Common myeloid progenitor, CD34-positive (primary cell): ENCODE data around the gene TUBGCP2.

Source experiments
- CTCF ChIA-PET: fragments of 350-600 bp; sonication (Branson Sonifier 250); formaldehyde crosslinking; loops from one replicate; lab custom pipeline; 2021; ENCODE audit warnings: antibody characterized with exemption; lab: Charles Lee
- POLR2A ChIA-PET: fragments of 350-600 bp; sonication (Branson Sonifier 250); formaldehyde crosslinking; loops from one replicate; lab custom pipeline; 2021; ENCODE audit warnings: antibody characterized with exemption; lab: Charles Lee
- DNase-seq, 3 donors: peaks; one replicate each; pipeline versions ENCODE4 v3.0.0 to v3.0.0-alpha.2; 2013
- H3K27ac ChIP-seq, 2 experiments: 1 replicate in 1 of 2; 2 replicates in 1 of 2; pipeline ENCODE4 v1.7.0; 2013; ENCODE audit warnings: inconsistent platforms in 2 of 2, low read length in 2 of 2, mild to moderate bottlenecking in 2 of 2, low read depth in 1 of 2, moderate library complexity in 1 of 2; ENCODE audit not compliant: severe bottlenecking in 2 of 2, insufficient read depth in 1 of 2, poor library complexity in 1 of 2
- H3K27me3 ChIP-seq, 5 experiments: replicated peaks in 2 of 5; 1 replicate in 3 of 5; 2 replicates in 2 of 5; pipeline versions ENCODE4 v1.6.1 to v1.7.0; 2013; ENCODE audit warnings: low read length in 4 of 5, mild to moderate bottlenecking in 2 of 5, moderate library complexity in 2 of 5, inconsistent platforms in 1 of 5; ENCODE audit not compliant: insufficient read depth in 5 of 5, control insufficient read depth in 4 of 5
- H3K36me3 ChIP-seq, 4 experiments: 1 replicate in 2 of 4; 2 replicates in 2 of 4; pipeline versions ENCODE4 v1.6.1 to v1.7.0; 2013; ENCODE audit warnings: low read length in 3 of 4, control low read depth in 1 of 4, mild to moderate bottlenecking in 1 of 4; ENCODE audit not compliant: control insufficient read depth in 4 of 4, insufficient read depth in 4 of 4
- H3K4me1 ChIP-seq, 4 experiments: 1 replicate in 3 of 4; 2 replicates in 1 of 4; pipeline versions ENCODE4 v1.6.1 to v1.7.1; 2013; ENCODE audit warnings: low read length in 3 of 4, mild to moderate bottlenecking in 3 of 4, control low read depth in 1 of 4, inconsistent platforms in 1 of 4, moderate library complexity in 1 of 4; ENCODE audit not compliant: control insufficient read depth in 4 of 4, insufficient read depth in 4 of 4; ENCODE audit errors: control extremely low read depth in 1 of 4
- H3K4me3 ChIP-seq, 7 experiments: 1 replicate in 4 of 7; 2 replicates in 3 of 7; pipeline versions ENCODE4 v1.5.1 to v1.7.0; 2013; ENCODE audit warnings: mild to moderate bottlenecking in 7 of 7, low read length in 6 of 7, moderate library complexity in 6 of 7, inconsistent platforms in 2 of 7, low read depth in 2 of 7, control low read depth in 1 of 7; ENCODE audit not compliant: insufficient read depth in 4 of 7, control insufficient read depth in 1 of 7; ENCODE audit errors: extremely low read depth in 1 of 7
- H3K9me3 ChIP-seq, 5 experiments: 1 replicate in 4 of 5; 2 replicates in 1 of 5; pipeline versions ENCODE4 v1.6.1 to v1.7.1; 2013; ENCODE audit warnings: low read length in 4 of 5, mild to moderate bottlenecking in 2 of 5, inconsistent platforms in 1 of 5, low read depth in 1 of 5, moderate library complexity in 1 of 5; ENCODE audit not compliant: control insufficient read depth in 4 of 5, insufficient read depth in 2 of 5; ENCODE audit errors: control extremely low read depth in 1 of 5
- WGBS: methylation state at CpG from one replicate; pipeline ENCODE4 v1.1.5; 2013; ENCODE audit not compliant: insufficient coverage; 5-methylcytosine and 5-hydroxymethylcytosine counted together

TUBGCP2 gene

GRCh38 chr10:133287832-133288500 lies 20.7 kb downstream of the TUBGCP2 start:
- no peak overlapping the region for H3K27ac ChIP-seq
- WGBS: 96% methylated on average over 26 of the region's 46 CpGs
- no peak for DNase-seq
- H3K9me3 ChIP-seq: no peaks in the 10 kb centered on the region
- no peak overlapping the region for H3K4me3 ChIP-seq
- CTCF ChIA-PET: interaction anchor here (0.6 to 2.1 kb wide), 4 partner anchors 9 to 67 kb away, joined by 3 to 8 read pairs (median 3); no protein-coding TSS in a partner anchor
- POLR2A ChIA-PET: interaction anchor here (0.6 kb wide), 1 partner anchor 12 kb away, joined by 3 read pairs; no protein-coding TSS in a partner anchor
- no peaks in the 10 kb centered on the region for H3K27me3 ChIP-seq
- H3K36me3 ChIP-seq: peaks cover 5 to 83% (median 69%) of the 10 kb centered on the region in 4 experiments
- H3K4me1 ChIP-seq: peaks cover 0 to 3% (median 0%) of the 10 kb centered on the region in 4 experiments

GRCh38 chr10:133286366-133286765 lies 22.3 kb downstream of the TUBGCP2 start:
- POLR2A ChIA-PET: interaction anchor here (0.7 kb wide), 1 partner anchor 670 kb away, joined by 3 read pairs; no protein-coding TSS in a partner anchor
- Histone ChIP-seq H3K4me1 (peaks cover 0 to under 1% (median 0%) of the 10 kb centered on the region in 4 experiments), H3K4me3 (no peak overlapping the region), H3K27ac (no peak overlapping the region), H3K9me3 (no peaks in the 10 kb centered on the region), H3K27me3 (no peaks in the 10 kb centered on the region), H3K36me3 (peaks cover 5 to 92% (median 77%) of the 10 kb centered on the region in 4 experiments)
- no peak for DNase-seq
- CTCF ChIA-PET: interaction anchor here (0.9 kb wide), 1 partner anchor 29 kb away, joined by 3 read pairs; no protein-coding TSS in a partner anchor
- 90% methylated on average over 18 of the region's 18 CpGs for WGBS

DNA sequence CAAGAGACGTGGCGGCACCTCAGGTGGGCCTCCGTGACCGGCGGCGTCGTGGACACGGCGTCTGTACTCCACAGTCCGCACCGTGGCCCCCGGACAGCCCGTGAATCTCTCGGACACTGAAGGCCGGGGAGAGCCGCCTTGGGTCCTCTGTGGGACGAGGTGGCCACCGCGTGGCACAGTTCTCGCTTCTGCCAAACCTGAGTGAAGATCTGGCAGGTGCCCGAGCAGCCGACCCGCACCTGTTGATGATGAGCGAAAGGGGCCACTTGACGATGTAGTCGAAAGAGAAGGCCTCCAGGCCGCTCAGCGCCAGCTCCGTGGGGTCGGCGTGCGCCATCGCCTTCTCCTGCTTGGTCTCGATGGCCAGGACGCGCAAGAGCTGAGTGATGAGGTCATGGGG lies 23.5 kb downstream of the TUBGCP2 start:
- no peak for DNase-seq
- H3K4me3 ChIP-seq: no peak overlapping the region
- no peak overlapping the region for H3K27ac ChIP-seq
- H3K36me3 ChIP-seq: peaks cover 5 to 86% (median 75%) of the 10 kb centered on the region in 4 experiments
- peaks cover under 1 to 12% (median 10%) of the 10 kb centered on the region in 4 experiments for H3K4me1 ChIP-seq
- ChIA-PET CTCF (interaction anchor here (0.6 to 1.7 kb wide), 3 partner anchors 11 to 43 kb away, joined by 3 to 8 read pairs (median 3); no protein-coding TSS in a partner anchor), POLR2A (no interaction called here)
- no peaks in the 10 kb centered on the region for H3K27me3 ChIP-seq
- H3K9me3 ChIP-seq: no peaks in the 10 kb centered on the region
- 96% methylated on average over 36 of the region's 36 CpGs for WGBS

DNA sequence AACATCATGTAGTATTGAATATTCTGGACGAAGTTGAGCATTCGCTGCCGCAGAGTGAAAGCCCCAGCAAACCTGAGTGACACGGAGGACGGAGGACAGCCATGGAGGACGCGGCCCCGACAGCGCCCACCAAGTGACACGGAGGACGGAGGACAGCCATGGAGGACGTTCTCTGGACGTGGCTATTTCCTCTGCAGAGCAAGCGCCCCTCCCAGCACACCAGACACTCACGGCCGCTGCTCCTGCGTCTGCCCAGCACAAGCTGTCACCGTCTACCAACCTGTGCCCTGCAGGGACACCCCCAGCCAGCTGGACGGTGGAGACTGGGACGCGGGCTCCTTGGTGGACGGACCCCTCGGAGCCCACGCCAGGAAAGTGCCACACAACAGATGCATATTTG lies 24.7 kb downstream of the TUBGCP2 start:
- CTCF ChIA-PET: interaction anchor here (1.1 to 1.7 kb wide), 4 partner anchors 9 to 17 kb away, joined by 3 to 8 read pairs (median 4); no protein-coding TSS in a partner anchor
- Histone ChIP-seq H3K27me3 (no peaks in the 10 kb centered on the region), H3K27ac (no peak overlapping the region), H3K4me1 (peaks cover 6 to 24% (median 23%) of the 10 kb centered on the region in 4 experiments), H3K36me3 (peaks cover 3 to 76% (median 65%) of the 10 kb centered on the region in 4 experiments), H3K9me3 (no peaks in the 10 kb centered on the region), H3K4me3 (no peak overlapping the region)
- 96% methylated on average over 24 of the region's 24 CpGs for WGBS
- DNase-seq: no peak
- POLR2A ChIA-PET: no interaction called here

DNA sequence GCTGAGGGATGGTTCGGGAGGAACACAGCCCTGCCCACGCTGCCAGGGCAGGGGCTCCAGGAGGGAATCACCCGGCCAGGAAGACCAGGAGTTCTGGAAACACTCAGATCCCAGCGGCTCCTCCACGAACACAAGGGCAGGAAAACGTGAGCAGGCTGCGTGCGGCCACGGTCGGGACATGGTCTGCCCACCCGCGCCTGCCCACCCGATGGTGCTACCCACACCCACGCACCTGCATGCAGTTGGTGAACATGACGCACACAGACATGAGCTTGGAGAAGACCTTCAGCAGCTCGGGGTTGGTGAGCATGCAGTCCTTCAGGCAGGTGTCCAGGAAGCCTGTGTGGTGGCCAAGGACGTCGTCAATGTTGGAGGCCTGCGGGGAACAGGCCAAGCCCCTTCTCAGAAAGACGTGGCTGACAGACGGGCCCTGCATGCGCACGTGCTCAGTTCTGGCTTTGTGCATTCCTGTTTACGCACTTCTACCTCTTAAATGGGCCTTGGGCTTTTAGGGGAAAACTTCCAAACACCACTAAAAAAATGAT lies 25.8 kb downstream of the TUBGCP2 start:
- H3K4me3 ChIP-seq: no peak overlapping the region
- H3K27me3 ChIP-seq: no peaks in the 10 kb centered on the region
- H3K4me1 ChIP-seq: peaks cover 9 to 34% (median 33%) of the 10 kb centered on the region in 4 experiments
- no peak overlapping the region for H3K27ac ChIP-seq
- H3K9me3 ChIP-seq: no peaks in the 10 kb centered on the region
- WGBS: 96% methylated on average over 24 of the region's 24 CpGs
- ChIA-PET CTCF (interaction anchor here (1.4 to 6.0 kb wide), 2 partner anchors 10 to 24 kb away, joined by 4 to 46 read pairs; no protein-coding TSS in a partner anchor), POLR2A (no interaction called here)
- DNase-seq: no peak
- H3K36me3 ChIP-seq: peaks cover 3 to 68% (median 58%) of the 10 kb centered on the region in 4 experiments

GRCh38 chr10:133281628-133282372 lies 26.9 kb downstream of the TUBGCP2 start:
- CTCF ChIA-PET: interaction anchor here (0.8 to 6.0 kb wide), 9 partner anchors 8 to 47 kb away, joined by 3 to 46 read pairs (median 4); no protein-coding TSS in a partner anchor
- Histone ChIP-seq H3K9me3 (no peaks in the 10 kb centered on the region), H3K4me3 (no peak overlapping the region), H3K27me3 (no peaks in the 10 kb centered on the region), H3K36me3 (peaks cover under 1 to 65% (median 52%) of the 10 kb centered on the region in 4 experiments), H3K4me1 (peaks cover 11 to 46% (median 44%) of the 10 kb centered on the region in 4 experiments), H3K27ac (no peak overlapping the region)
- DNase-seq: no peak
- 95% methylated on average over 37 of the region's 38 CpGs for WGBS
- POLR2A ChIA-PET: interaction anchor here (0.7 to 1.3 kb wide), 2 partner anchors 15 to 24 kb away, joined by 3 to 4 read pairs; no protein-coding TSS in a partner anchor
